SK-N-SH treated with all-trans-retinoic acid at 6 μM for 48 hours (cell line): ENCODE results near the gene TTC3.

Source experiments
- CREB5 ChIP-seq: fragments of 250-450 bp; sonication (Bioruptor Pico); IDR thresholded peaks from 2 replicates; pipeline ENCODE4 v1.5.1; 2020; ENCODE audit warnings: low read depth, mild to moderate bottlenecking, moderate library complexity
- CSDC2 ChIP-seq: fragments of 250-450 bp; sonication (Bioruptor Pico); IDR thresholded peaks from 2 replicates; pipeline ENCODE4 v1.5.0; 2020; ENCODE audit warnings: mild to moderate bottlenecking, moderate library complexity
- CSRNP3 ChIP-seq: fragments of 250-450 bp; sonication (Bioruptor Pico); IDR thresholded peaks from 2 replicates; pipeline ENCODE4 v1.5.1; 2021; ENCODE audit warnings: mild to moderate bottlenecking, moderate library complexity
- GLIS3 ChIP-seq: fragments of 250-450 bp; sonication (Bioruptor Pico); IDR thresholded peaks from 2 replicates; pipeline ENCODE4 v1.5.0; 2020; ENCODE audit warnings: mild to moderate bottlenecking, moderate library complexity
- ISL1 ChIP-seq: fragments of 250-450 bp; sonication (Bioruptor Pico); IDR thresholded peaks from 2 replicates; pipeline ENCODE4 v2.1.2; 2022; ENCODE audit warnings: mild to moderate bottlenecking, moderate library complexity
- PATZ1 ChIP-seq: fragments of 250-450 bp; sonication (Bioruptor Pico); IDR thresholded peaks from 2 replicates; pipeline ENCODE4 v1.8.0; 2020; ENCODE audit warnings: mild to moderate bottlenecking, moderate library complexity, borderline replicate concordance
- POU6F1 ChIP-seq: fragments of 250-450 bp; sonication (Bioruptor Pico); IDR thresholded peaks from 2 replicates; pipeline ENCODE4 v1.8.0; 2021; ENCODE audit warnings: low read depth, mild to moderate bottlenecking, moderate library complexity, borderline replicate concordance
- RARB ChIP-seq: fragments of 250-450 bp; sonication (Bioruptor Pico); IDR thresholded peaks from 2 replicates; pipeline ENCODE4 v1.8.0; 2021; ENCODE audit warnings: mild to moderate bottlenecking, moderate library complexity
- SNAI2 ChIP-seq: fragments of 250-450 bp; sonication (Bioruptor Pico); IDR thresholded peaks from 2 replicates; pipeline ENCODE4 v1.5.0; 2020; ENCODE audit warnings: mild to moderate bottlenecking, moderate library complexity
- ZC3H10 ChIP-seq: fragments of 250-450 bp; sonication (Bioruptor Pico); IDR thresholded peaks from 2 replicates; pipeline ENCODE4 v1.5.1; 2021; ENCODE audit warnings: mild to moderate bottlenecking, moderate library complexity
- ZFP3 ChIP-seq: fragments of 250-450 bp; sonication (Bioruptor Pico); IDR thresholded peaks from 2 replicates; pipeline ENCODE4 v1.5.0; 2020; ENCODE audit warnings: mild to moderate bottlenecking, moderate library complexity
- ZNF8 ChIP-seq: fragments of 450-650 bp; formaldehyde crosslinking; IDR thresholded peaks from 2 replicates; pipeline ENCODE4 v1.5.0; 2020; ENCODE audit warnings: mild to moderate bottlenecking, moderate library complexity

GRCh38 chr21:37231249-37231645, 158.2 kb downstream of the TTC3 start:
- no peak for TF ChIP-seq GLIS3 (CRISPR knock-in tag)
- TF ChIP-seq ZC3H10 (CRISPR knock-in tag) = no peak
- no peak for TF ChIP-seq RARB (CRISPR knock-in tag)
- TF ChIP-seq CREB5 (CRISPR knock-in tag) = no peak
- no peak for TF ChIP-seq CSRNP3 (CRISPR knock-in tag)
- TF ChIP-seq ZNF8 (CRISPR knock-in tag) = no peak
- TF ChIP-seq CSDC2 (CRISPR knock-in tag) = no peak
- TF ChIP-seq POU6F1 = no peak
- TF ChIP-seq PATZ1 (CRISPR knock-in tag) = no peak
- TF ChIP-seq ZFP3 = no peak
- TF ChIP-seq ISL1 = no peak
- TF ChIP-seq SNAI2 (CRISPR knock-in tag) = no peak
